GM21447 (cell line): ENCODE data around the gene STUB1.

ENCODE experiments used
- ATAC-seq: cut with Tn5 transposase; IDR thresholded peaks from one replicate; pipeline ENCODE4 v1.9.1; 2021; ENCODE audit not compliant: unreplicated experiment

Gene STUB1

DNA sequence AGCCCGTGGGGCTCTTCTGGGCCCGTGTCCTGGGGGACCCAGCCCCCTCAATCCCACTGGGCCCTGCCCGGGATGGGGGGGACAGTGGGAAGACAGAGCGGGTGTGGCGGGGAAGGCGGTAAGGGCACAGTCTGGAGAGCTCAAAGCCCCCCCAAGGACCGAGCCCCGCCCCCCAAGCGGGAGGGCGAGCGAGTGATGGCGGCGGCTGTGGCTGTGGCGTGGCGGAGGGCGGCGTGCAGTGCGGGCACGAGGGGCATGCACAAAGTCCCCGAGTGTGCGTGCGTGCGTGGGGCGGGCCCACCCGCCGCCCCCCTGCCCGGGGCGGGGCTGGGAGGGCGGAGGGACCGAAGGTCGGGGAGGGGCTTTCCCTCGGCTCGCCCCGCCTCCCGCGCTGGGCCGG lies 13.6 kb downstream of the STUB1 start:
- no peak for ATAC-seq

DNA sequence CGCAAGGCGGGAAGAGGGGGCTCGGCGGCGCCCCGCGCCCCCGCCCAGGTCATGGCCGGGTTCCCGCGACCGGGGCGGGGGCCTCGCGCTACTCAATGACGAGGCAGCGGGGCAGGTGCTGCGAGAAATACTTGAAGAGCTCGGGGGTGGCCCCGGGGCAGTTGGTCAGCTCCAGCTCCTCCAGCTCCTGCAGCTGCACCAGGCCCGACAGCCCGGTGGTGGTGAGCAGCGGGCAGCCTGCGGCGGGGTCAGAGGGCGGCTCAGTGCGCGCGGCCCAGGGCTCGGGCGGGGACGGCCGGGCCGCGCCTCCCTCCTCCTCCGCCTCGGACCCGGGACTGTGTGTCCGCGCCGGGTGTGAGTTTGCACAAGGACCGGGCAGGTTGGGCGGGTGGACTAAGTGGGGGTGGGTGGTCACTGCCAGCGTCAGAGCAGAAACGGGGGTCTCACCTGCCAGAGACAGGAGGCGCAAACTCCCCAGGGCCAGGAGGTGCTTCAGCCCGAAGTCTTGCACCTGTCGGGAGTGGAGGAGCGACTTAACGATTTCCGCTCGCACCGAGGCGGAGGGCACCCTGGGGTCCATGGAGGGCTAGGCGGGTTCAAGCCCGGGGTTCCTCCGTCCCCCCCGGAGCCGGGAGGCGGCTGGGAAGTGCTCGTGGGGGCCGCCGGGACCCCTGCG lies 14.1 kb downstream of the STUB1 start:
- no peak for ATAC-seq

DNA sequence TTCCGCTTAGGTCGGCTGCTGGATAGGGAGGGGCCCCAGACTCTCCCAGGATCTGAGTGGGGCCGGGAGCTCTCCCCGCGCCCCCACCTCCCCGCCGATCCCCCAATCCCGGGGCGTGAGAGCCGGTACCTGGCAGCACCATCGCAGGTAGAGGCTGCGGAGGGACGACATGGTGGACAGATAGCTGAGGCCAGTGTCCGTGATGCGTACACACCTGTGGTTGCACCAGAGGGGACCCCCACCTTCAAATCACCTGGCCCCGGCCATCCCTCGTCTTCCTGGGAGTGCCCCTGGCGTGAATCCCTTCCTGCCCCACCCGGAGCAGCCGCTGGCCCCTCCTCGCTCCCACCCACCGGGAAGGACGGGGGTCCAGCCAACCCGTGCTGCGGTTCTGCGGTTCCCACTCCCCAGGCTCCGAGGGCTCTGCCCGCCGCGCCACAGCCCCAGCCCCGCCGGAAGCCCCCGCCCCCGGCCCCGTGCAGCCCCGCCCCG lies 14.7 kb downstream of the STUB1 start:
- no peak for ATAC-seq

DNA sequence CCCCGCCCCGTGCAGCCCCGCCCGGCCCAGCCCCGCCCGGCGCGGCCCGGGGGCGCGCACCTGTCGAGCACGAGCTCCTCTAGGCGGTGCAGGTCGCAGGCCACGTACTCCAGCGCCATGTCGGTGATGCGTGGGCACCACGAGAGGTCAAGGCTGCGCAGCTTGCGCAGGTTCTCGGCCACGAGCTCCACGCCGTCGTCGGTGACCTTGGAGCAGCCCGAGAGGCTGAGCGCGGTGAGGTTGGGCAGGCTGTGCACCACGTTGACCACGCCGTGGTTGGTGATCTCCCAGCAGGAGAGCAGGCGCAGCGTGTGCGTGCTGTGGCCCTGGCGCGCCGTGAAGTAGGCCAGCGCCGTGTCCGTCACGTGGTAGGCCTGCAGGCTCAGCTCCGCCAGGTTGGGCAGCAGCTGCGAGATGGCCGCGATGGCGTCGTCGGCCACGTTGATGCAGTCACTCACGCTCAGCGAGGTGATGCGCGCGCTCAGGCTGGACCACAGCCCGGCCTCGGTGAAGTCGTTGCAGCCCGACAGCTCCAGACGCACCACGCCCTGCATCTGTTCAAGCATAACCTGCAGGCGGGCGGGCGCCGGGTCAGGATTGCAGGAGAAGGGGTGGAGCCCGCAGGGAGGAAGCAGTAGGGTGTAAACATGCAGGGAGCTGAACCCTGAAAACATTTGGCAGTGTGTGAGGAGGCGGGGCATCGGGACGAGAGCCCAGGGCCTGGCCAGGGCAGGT lies 15.3 kb downstream of the STUB1 start:
- ATAC-seq = no peak

DNA sequence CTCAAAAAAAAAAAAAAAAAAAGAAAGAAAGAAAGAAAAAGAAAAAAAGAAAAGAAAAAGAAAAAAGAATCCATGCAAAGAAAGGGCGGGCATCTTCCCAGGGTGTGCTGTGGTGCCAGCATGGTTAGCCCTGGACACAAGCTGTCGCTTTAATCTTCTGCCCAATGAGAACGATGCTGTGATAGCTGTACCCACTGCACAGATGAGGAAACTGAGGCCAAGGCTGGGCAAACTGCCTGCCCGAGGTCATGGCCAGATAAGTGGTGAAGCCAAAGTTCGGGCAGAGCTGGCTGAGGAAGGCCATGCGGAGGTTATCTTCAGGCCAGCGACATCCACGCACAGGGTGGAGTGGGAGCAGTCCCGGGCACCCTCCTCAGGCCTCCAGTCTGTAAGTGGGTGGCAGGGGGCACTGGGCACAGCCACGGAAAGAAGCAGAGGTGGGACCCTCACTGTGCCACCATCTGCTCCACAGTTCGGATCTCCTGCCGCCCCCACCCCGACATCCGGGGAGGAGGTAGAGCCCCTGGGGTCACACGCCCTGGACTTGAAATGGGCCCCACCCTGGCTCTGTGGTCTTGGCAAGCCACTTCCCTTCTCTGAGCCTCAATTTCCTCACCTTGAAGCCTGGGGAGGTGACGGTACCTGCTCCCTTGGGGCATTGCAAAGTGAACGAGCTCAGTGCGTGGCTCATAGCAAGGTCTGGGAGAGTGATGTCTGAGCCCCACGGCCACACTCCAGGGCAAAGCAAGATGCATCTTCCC lies 18.9 kb downstream of the STUB1 start:
- no peak for ATAC-seq

DNA sequence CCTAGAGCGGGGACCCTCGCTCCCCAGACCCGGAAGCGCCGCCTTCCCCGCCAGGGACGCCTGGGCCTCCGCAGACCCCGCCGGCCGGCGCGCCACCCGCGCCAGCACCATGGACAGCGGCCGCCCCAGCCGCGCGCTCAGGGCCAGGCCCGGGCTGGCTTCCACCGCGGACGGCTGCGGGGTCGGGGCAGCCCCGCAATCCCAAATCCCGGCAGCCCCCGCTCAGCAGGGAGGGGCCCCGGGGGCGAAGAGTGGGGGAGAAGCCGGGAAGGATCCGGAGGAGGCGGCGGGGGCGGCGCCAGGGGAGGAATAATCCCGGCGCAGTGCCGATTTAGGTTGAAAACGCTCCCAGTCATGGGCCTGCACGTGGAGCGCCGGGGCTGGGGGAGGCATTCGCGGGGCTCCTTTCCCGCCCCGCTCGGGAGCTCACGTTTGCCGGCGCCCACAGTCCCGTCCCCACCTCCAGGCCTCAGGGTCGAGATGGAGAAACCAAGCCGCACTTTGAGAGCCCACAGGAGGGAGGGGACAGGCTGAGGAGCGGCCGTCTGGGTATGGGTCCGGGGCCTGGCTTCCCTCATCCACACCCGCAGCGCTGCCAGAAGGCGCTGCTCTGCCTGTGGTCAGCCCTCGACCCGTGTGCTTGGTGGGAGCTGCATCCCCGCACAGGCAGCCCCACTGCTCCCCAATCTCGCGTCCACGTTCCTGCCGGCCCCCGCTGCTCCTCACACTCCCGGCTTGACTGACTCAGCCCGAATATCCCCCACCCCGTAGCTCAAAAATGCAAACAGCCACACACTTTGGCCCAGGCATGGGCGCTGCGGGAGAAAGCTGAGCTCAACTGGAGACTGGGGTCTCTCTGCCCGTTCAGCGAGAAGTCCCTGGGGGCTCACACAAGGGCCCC lies 20.7 kb downstream of the STUB1 start:
- no peak for ATAC-seq

DNA sequence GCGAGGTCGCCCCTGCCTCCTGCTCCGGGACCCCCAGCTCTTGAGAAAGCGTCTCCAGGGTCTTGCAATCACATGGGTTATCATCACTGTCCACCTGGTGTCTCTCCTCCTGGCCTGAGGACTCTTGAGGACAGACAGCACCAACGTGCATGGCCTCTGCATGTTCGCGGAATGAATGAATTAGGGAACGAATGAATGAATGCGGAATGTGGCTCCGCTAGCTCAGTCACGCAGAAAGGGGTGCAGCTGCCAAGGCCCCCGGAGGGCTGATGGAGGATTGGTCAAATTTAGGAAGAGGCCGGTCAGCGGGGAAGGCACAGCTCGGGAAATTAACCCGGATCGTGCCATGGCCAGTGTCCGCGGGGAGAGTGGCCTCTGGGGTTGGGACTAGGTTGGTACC lies 22.1 kb downstream of the STUB1 start:
- ATAC-seq = no peak

DNA sequence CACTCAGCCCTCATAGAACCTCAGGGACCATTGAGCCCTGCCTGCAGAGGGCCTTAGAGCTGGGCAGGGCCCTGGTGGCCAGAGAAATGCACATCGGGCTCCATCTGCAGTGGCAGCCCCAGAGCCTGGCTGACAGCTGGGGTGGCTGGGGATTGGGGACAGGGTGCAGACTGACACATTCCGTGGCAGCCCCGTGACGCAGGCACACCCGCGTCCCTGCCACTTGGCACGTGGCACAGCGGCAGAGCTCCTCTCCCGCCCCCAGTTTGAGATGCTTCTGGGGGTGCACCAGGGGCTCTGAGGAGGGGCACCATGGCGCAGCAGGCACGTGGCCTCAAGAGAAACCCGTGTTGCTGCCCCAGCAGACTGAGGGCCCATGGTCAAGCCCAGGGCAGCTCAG lies 23.2 kb downstream of the STUB1 start:
- no peak for ATAC-seq

DNA sequence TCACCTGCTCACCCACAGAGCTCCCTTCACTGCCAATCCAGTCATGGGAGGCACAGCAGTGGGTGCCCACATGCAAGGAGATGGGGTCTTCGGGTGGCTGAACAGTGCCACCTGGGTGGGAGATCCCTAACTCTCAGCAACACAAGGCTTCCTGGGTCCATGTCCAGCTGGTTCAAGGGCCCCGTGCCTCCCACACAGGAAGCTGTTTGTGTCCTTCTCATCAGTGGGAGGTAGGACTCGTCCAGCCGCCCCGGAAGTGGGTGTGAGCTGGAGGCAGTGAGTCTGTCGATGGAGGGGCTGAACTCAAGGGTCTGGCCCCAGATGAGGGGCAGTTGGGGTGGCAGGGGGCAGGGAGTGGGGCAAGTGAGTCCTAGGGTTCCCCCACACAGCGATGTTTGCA lies 23.8 kb downstream of the STUB1 start:
- ATAC-seq = no peak

DNA sequence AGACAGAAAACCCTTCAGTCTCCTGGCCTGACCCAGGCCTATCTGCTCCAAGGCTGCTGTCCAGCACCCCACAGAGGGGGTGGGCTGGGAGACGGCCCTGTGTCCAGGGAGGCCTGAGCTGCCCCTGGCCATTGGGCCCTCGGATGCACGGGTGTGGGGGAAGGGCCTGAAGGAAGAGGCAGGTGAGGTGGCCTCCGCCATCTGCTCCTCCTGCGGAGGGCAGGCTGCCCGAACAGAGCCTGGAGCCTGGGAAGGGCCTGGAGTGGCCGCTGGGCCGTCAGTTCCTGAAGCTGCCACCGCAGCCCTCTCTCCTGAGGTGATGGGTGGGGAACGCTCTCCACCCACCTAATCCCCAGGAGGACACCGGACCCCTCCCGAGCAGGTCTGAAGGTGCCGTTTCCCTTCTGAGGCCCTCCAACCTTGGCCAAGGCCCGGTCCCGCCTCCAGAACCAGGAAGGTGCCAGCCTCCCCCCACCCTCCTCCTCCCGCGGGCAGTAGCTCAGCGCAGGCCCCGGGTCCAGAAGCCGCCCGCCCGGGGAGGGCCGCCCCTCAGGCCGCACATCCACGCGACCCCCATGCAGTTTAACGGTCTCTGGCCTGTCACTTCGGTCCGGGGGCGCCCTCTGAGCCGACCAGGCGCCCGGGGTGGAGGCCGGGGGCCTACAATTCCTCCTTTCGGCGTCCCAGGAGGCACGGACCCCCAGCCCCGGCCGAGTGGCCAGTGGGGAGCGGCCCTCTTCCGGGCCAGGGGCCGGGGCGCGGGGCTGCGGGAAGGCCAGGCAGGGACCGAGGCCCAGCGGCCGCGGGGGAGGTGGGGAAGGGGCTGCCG lies 24.6 kb downstream of the STUB1 start:
- no peak for ATAC-seq

DNA sequence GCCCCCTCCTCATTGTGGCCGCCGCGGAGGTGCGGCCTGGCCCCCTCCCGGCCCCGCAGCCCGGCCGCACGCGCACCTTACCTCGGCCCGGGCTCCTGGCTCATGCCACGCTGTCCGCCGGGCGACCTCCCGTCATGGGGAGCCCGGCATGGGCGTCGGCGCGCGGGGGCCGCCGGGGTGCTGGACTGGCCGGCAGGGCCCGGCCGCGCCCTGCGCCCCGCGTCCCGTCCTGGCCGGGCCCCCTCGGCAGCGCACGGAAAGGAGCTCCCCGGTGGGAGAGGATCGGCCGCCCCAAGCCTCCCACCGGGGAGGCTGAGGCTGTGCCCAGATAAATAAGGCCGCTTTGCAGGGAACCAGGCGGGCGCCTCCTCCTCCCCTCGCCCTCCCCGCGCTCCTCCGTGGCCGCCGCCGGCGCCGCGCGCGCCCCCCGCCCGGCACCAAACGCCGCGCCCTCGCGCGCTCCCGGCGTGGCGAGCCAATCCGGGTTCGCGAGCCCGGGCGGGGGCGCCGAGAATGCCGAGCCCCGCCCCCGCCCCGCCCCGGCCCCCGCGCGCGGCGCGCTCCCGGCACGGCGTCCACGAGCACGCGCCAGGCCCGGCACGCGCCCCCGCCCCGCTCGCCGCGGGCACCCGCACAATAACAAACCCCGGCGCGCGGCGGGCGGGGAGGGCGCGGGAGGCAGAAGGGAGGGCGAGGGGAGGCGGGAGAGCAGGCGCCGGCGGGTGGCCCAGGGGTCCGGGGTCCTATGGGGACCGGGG lies 25.4 kb downstream of the STUB1 start, which contains the start of gene FBXL16:
Gene FBXL16 (minus strand): TSS at position 371 of the 758 bp plus-strand sequence. CDS start 8,396 bp downstream, outside the sequence.
- no peak for ATAC-seq

DNA sequence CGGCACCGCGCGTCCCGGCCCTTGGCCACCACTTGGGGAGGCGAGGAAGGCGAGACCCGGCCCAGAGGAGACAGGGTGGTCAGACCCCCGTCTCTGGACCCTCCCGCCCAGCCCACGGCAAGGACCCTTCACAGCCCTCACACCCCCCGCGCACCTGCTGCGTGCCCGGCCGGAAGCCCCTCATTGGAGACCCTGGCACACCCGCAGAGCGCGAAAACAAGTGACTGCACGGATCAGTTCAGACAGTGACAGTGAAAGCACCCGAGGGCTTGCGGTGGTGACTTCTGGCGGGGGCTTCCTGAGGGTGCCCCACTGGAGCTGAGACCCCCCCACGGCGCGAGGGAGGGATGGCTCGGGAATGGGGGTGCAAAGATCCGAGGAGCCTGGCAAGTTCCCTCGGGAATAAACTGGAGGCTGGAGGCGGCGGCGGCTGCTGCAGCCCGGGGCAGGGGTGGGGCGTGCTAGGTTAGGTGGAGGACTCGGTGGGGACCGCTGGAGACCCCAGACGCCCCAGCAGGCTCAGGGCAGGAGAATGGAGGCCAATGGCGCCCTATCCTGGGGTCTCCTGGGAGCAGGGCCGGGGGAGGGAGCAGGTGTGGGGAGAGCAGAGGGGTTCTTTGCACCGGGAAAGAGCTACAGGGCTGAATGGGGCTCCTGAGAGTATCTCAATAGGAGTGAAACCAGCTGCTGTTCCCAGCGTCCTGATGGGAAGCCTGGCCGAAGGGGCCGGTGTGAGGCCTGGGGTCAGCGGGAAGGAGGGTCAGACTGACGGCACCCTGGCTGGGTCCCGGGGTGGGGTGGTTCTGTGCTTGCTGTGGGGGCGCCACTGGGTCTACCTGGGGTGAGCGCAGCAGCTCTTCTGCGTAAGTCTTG lies 26.2 kb downstream of the STUB1 start:
- no peak for ATAC-seq

DNA sequence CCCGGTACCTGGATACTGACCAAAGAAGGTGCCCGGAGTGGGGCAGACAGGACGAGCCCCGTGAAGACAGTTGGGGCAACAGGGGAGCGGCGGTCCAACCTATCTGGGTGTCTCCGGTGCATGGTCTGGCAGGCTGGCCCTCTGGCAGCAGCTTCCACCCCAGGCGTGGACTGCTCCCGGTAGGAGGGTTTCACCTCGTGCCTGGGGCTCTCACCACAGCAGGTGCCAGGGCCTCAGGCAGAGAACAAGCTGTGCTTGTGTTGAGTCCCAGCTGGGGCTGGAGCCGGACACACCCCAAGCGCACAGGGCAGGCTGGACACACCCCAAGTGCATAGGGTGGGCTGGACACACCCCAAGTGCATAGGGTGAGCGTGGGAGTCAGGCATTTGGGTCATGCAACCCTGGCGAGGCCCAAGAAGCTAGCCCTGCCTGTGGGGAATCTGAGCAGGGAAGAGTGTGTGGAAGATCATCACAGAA lies 26.9 kb downstream of the STUB1 start:
- ATAC-seq = no peak

DNA sequence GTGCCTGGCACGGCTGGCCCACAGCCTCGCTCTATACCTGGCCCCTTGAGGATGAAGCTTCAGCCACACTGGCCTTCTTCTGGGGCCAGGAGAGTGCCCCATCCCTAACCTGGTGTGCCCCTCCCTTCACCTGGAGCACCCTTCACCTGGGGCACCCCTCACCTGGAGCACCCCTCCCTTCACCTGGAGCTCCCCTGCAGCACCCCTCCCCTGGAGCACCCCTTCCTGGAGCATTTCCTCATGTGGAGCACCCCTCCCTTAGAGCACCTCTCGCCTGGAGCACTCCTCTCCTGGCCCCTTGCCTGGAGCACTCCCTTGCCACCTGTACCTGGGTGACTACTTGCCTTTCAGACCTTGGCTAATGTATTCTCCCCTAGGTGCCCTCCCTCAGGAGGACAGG lies 27.8 kb downstream of the STUB1 start:
- ATAC-seq = no peak

DNA sequence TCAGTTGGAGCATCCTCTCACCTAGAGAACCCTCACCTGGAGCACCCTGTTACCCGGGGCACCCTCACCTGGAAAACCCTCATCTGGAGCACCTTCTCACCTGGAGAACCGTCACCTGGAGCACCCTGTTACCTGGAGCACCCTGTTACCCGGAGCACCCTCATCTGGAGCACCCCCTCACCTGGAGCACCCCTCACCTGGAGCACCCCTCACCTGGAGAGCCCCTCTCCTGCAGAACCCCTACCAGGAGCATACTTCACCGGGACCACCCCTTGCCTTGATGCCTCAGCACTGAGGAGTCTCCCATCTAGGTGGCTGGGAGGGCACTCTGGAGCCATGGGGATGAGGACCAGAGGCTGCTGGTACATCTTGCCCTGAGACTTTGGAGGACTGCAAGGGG lies 28.7 kb downstream of the STUB1 start:
- ATAC-seq = no peak

DNA sequence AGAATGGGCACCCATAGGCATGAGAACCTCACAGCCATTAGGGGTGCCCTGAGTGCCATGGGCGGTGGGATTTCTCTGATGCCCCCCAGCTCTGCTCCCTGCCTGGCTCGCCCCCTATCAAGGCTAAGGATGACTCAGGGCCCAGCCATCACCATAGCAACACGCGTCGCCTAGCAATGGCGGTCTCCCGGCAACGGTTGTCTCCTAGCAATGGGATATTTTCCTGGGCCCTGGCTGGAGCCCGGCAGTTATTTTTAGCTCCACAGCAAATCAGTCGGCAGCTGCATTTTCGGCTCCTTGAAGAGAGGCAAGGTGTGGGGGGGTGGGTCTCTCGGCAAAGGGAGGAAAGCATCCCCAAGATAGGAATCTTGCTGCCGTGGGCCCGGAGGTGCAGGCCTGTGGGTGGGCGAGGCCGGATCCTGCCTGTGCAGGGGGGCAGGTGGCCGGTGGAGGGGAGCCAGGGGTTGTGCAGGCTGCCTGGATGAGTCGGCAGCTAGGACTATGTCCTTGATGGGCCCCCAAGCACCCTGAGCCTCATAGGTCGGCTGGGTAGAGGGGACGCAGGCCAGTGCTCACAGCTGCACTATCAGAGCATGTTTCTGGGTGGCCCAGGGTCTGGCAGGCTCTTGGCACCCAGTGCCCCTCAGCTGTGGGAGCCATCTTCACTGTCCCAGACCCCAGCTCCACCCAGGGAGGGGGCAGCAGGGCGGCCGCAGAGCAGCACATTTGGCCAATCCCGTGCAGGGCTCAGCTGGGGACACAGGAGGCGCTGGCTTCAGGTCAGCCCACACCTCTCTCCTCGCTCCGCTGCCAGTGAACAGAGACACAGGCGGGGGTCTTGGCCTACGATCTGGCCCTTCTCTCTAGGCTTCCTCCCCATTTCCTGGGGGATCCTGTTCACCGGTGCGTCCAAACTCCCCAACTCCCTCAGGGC lies 29.6 kb downstream of the STUB1 start:
- ATAC-seq = no peak

DNA sequence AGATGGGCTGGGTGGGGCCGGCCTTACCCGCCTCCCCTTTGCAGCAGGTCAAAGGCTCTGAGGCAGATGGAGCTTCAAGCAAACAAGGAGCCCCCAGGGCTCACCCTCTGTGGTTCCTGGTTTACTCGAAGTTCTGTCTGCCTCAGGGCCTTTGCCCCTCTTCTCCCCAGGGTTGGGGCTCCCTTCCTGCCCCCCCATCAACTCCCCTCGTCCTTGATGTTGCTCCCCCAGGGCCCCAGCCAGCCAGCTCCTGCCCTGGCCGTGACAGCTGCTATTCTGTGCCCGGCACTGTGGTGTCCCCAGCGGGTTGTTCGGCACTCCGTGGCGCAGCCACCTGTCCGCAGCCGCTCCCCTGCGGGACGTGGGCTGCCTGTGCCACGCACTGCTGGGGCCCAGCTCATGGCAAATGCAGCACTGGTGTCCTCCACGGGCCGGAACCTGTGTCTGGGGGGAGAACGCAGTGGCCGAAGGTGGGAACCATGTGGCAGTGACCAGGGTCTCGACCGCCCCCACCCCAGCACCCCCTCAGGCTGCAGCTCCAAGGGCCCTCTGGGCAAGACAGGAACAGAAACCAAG lies 30.4 kb downstream of the STUB1 start:
- no peak for ATAC-seq
